Type B pancreatic cell (in vitro differentiated cells): Measurements from ENCODE around the gene HAPSTR1. TPM values are rescaled to one million over a fixed set of nuclear protein-coding genes. Genes with fewer than 3 reads are reported as not detected.

ENCODE experiments used
- DNase-seq: peaks from one replicate; pipeline ENCODE4 v3.0.0; 2021; ENCODE audit warnings: mixed read lengths; ENCODE audit not compliant: unreplicated experiment; ENCODE audit errors: extremely low spot score
- H3K27ac Mint-ChIP-seq: 2 replicates; pipeline ENCODE4 v1.8.0; 2021; ENCODE audit warnings: mild to moderate bottlenecking, mixed read lengths
- H3K27me3 Mint-ChIP-seq: 2 replicates; pipeline ENCODE4 v1.8.0; 2021; ENCODE audit warnings: mixed read lengths
- H3K36me3 Mint-ChIP-seq: 2 replicates; pipeline ENCODE4 v1.8.0; 2021; ENCODE audit warnings: mixed read lengths
- H3K4me1 Mint-ChIP-seq: one replicate; pipeline ENCODE4 v1.8.0; 2021; ENCODE audit warnings: mixed read lengths; ENCODE audit not compliant: unreplicated experiment
- H3K4me3 Mint-ChIP-seq: 2 replicates; pipeline ENCODE4 v1.8.0; 2021; ENCODE audit warnings: mild to moderate bottlenecking, mixed read lengths
- H3K9me3 Mint-ChIP-seq: 2 replicates; pipeline ENCODE4 v1.8.0; 2021; ENCODE audit warnings: mixed read lengths
- CTCF ChIP-seq: fragments of 200-600 bp; sonication (generic); conservative IDR thresholded peaks from 2 replicates; pipeline ENCODE4 v1.5.0; 2021; ENCODE audit warnings: antibody characterized with exemption, mild to moderate bottlenecking
- total RNA-seq: library from RNA; stranded (reverse); gene quantifications from 2 replicates; pipeline ENCODE4 v1.2.1, GENCODE V29; 2021; ENCODE audit warnings: low replicate concordance

The HAPSTR1 gene
- total RNA-seq, 1 donor from 2014 or later: 66.2 TPM

GRCh38 chr16:9119795-9120194 is 28.4 kb downstream of the HAPSTR1 start:
- no peak overlapping the region for H3K4me3 Mint-ChIP-seq
- H3K27ac Mint-ChIP-seq: no peak overlapping the region
- H3K36me3 Mint-ChIP-seq: peaks cover 42% of the 10 kb centered on the region
- no peaks in the 10 kb centered on the region for H3K27me3 Mint-ChIP-seq
- no peak for DNase-seq
- TF ChIP-seq CTCF: no peak
- no peaks in the 10 kb centered on the region for H3K9me3 Mint-ChIP-seq
- peaks cover 5% of the 10 kb centered on the region for H3K4me1 Mint-ChIP-seq

DNA sequence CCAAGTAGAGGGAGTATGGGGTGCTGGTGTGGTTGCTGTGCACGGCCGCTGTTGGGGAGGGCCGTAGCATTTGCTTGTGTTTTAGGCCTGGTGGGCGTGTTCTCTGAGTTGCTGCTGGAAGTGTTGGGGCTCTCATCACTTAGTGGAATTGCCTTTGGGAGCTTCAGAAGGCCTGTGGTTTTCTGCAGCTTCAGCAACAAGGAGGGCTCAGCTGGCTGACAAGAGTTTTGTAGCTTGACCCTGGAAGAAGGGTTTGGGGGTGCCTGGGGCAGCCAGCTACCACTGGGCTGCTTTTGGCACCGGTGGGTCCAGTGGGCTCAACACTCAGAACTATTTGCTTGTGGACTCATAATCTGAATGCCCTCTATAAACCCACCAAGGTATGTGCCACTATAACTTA is 30.9 kb downstream of the HAPSTR1 start:
- Mint-ChIP-seq H3K4me1 (peaks cover 4% of the 10 kb centered on the region), H3K9me3 (no peaks in the 10 kb centered on the region), H3K36me3 (peaks cover 25% of the 10 kb centered on the region), H3K4me3 (no peak overlapping the region), H3K27ac (no peak overlapping the region), H3K27me3 (no peaks in the 10 kb centered on the region)
- no peak for DNase-seq
- no peak for TF ChIP-seq CTCF

DNA sequence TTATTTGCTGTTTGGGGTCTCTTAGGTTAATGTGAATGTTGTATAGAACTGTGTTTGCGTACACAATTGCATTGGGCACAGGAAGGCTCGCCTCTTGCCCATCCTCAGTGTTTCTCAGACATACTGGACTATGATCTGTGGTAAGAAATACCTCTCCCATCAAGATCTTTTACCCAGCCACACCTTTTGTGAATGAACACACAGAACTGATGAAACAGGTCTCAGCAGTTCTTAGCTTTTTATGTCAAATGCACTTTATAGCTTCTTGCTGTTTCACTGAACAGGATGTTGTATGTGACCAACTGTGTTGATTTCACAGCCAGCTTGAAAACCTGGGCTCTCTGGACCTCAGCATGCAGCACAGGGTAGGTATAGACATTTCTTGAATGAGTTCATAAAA is 31.5 kb downstream of the HAPSTR1 start:
- no peak for TF ChIP-seq CTCF
- Mint-ChIP-seq H3K36me3 (peaks cover 19% of the 10 kb centered on the region), H3K27ac (peak overlapping the region; percentile 46), H3K27me3 (no peaks in the 10 kb centered on the region), H3K9me3 (no peaks in the 10 kb centered on the region), H3K4me1 (peaks cover 4% of the 10 kb centered on the region), H3K4me3 (no peak overlapping the region)
- DNase-seq: no peak

GRCh38 chr16:9123401-9123800 is 32.0 kb downstream of the HAPSTR1 start:
- Mint-ChIP-seq H3K9me3 (no peaks in the 10 kb centered on the region), H3K36me3 (peaks cover 15% of the 10 kb centered on the region), H3K27me3 (no peaks in the 10 kb centered on the region), H3K27ac (no peak overlapping the region), H3K4me1 (peaks cover 2% of the 10 kb centered on the region), H3K4me3 (no peak overlapping the region)
- no peak for DNase-seq
- TF ChIP-seq CTCF: no peak

GRCh38 chr16:9123871-9124270 is 32.4 kb downstream of the HAPSTR1 start:
- TF ChIP-seq CTCF: no peak
- Mint-ChIP-seq H3K4me1 (peaks cover 6% of the 10 kb centered on the region), H3K27me3 (no peaks in the 10 kb centered on the region), H3K36me3 (peaks cover 15% of the 10 kb centered on the region), H3K9me3 (no peaks in the 10 kb centered on the region), H3K27ac (no peak overlapping the region), H3K4me3 (no peak overlapping the region)
- peak; percentile 55 for DNase-seq

- TF ChIP-seq CTCF: no peak
- no peak overlapping the region for H3K4me3 Mint-ChIP-seq
- H3K27me3 Mint-ChIP-seq: no peaks in the 10 kb centered on the region
- H3K9me3 Mint-ChIP-seq: no peaks in the 10 kb centered on the region
- no peak for DNase-seq
- no peak overlapping the region for H3K27ac Mint-ChIP-seq
- H3K4me1 Mint-ChIP-seq: peaks cover 8% of the 10 kb centered on the region
- H3K36me3 Mint-ChIP-seq: peaks cover 15% of the 10 kb centered on the region
Measured at GRCh38 chr16:9124444-9124843, 33.0 kb downstream of the HAPSTR1 start.
